Peyer's patch (tissue), 4 donors: ENCODE results near the gene PDGFB. TPM values are rescaled to one million over a fixed set of nuclear protein-coding genes. Genes with fewer than 3 reads are reported as not detected.

Source experiments
- DNase-seq, 3 donors: peaks; one replicate each; pipeline ENCODE4 v3.0.0-alpha.2; 2017 to 2019
- H3K27ac ChIP-seq, 4 donors: fragments of 200-600 bp; sonication (generic); one replicate each; pipeline ENCODE4 v1.5.1; 2016 to 2019
- H3K27me3 ChIP-seq, 2 donors: fragments of 200-600 bp; sonication (generic); one replicate each; pipeline ENCODE4 v1.5.1; 2019
- H3K36me3 ChIP-seq, 3 donors: fragments of 200-600 bp; sonication (generic); one replicate each; pipeline ENCODE4 v1.5.1; 2016 to 2019
- H3K4me1 ChIP-seq, 4 donors: fragments of 200-600 bp; sonication (generic); one replicate each; pipeline ENCODE4 v1.5.1; 2016 to 2019
- H3K4me3 ChIP-seq, 4 donors: fragments of 200-600 bp; sonication (generic); 1 replicate in 3 of 4; 2 replicates in 1 of 4; pipeline ENCODE4 v1.5.1; 2016 to 2019; ENCODE audit warnings: mild to moderate bottlenecking in 1 of 4
- H3K9me3 ChIP-seq, 4 donors: fragments of 200-600 bp; sonication (generic); one replicate each; pipeline ENCODE4 v1.5.1; 2016 to 2019; ENCODE audit warnings: mild to moderate bottlenecking in 1 of 4
- POLR2A ChIP-seq, 2 donors: fragments of 450-650 bp; IDR thresholded peaks; one replicate each; pipeline ENCODE4 v1.5.1; 2017; ENCODE audit warnings: antibody characterized with exemption in 2 of 2, mild to moderate bottlenecking in 2 of 2, moderate library complexity in 2 of 2
- total RNA-seq, 4 donors: library from RNA; depleted of rRNA; stranded (reverse); fragments of >200 nt; gene quantifications; one replicate each; pipeline ENCODE4 v1.1.0, GENCODE V29; 2016
- TF ChIP-seq, protein P1 (sequence below), 6 experiments: fragments of 450-650 bp in 4 of 6; fragments of 200-600 bp in 2 of 6; sonication (generic) in 1 of 6; IDR thresholded peaks; one replicate each; pipeline ENCODE4 v1.5.1; 2017 to 2019; ENCODE audit warnings: antibody characterized with exemption in 6 of 6, mild to moderate bottlenecking in 3 of 6, moderate library complexity in 1 of 6

Gene PDGFB
- total RNA-seq, 4 donors from 2014 or later, result 1.8 to 10.7 (median 3.8) TPM

DNA sequence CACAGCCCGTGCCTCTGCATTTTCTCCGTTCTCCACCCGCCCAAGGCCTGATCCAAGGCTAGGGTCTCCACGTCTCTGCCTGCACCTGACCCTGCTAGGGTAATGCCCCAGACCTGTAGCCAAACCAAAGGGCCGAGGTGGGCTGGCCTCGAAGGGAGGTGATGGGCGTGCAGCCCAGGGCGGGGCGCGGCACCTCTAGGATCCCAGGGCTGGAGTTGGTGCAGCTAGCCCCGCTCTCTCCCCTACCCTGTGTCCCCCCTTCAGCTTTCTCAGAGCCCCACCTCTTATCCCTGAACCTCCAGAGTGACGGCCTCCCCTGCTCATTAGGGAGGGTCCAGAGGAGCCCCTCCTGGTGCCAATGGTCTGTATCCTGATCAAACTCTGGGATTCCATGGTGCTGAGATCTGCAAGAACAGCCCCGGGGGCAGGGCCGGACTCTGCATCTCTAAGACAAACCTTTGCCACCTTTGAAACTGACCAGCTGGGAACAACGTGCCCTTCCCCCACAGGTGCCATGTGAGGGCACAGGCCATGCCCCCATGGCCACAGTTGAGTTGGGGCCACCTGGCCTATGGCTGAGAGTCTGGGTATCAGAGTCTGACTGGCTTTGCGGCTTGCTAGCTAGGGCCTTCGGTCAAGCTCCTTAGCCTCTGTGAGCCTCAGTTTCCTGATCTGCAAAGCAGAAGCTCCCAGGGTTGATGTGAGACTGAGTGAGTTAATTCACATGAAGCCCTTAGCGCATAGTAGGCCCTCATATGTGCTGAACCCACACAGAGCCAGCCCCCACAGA, 69.2 kb downstream of the PDGFB start:
- DNase-seq, result no peak
- H3K4me1 ChIP-seq, result peaks cover 3 to 46% (median 33%) of the 10 kb centered on the region in 4 donors

DNA sequence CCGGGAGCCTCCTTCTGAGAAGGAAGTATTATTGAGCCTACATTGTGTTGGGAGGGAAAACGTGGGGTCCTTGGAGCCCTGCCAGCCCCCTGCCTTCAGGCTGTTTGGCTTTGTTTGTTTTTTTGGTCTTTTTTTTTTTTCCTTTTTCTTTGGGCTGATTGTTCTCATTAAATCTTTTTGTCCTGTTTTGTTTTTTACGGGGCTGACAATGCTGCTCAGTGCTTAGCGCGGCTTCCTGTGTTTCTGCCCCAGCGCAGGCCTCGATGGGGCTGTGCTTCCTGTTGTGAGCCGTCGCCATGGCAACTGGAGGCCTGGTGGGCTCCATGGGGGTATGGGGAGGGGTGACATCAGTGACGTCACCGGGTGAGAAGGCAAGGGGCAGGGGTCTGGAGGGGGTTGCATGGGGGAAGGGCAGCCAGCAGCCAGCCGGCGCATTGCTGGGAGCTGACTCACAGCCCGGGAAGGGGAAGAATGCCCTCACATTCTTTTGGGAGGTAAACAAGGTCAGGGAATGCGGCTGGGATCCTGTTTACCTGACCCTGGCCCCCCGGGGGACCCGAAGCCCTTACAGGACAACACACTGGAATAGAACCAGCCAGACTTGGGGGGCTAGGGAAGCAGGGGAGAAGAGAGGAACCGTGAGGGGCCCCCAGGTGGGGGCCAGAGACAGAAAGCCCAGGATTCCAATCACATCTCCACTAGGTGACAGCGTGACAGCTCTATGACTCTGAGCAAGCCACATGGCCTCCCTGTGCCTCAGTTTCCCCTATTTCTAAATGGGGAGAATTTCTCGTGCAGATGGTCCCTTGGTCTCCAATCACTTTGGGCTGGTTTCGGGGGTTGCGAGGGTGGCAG, 70.1 kb downstream of the PDGFB start:
- H3K36me3 ChIP-seq, result no peaks in the 10 kb centered on the region
- H3K4me1 ChIP-seq, result peaks cover 3 to 46% (median 34%) of the 10 kb centered on the region in 4 donors

More for the DNA sequence above, 69.2 kb downstream of the PDGFB start:
- H3K27me3 ChIP-seq, result no peaks in the 10 kb centered on the region
- no peaks in the 10 kb centered on the region for H3K9me3 ChIP-seq
- H3K27ac ChIP-seq, result peak overlapping the region; percentile 71 to 82 (median 79)
- TF ChIP-seq POLR2A (IDR thresholded peaks at IDR 0.05), result no peak
- TF ChIP-seq, protein P1, sequence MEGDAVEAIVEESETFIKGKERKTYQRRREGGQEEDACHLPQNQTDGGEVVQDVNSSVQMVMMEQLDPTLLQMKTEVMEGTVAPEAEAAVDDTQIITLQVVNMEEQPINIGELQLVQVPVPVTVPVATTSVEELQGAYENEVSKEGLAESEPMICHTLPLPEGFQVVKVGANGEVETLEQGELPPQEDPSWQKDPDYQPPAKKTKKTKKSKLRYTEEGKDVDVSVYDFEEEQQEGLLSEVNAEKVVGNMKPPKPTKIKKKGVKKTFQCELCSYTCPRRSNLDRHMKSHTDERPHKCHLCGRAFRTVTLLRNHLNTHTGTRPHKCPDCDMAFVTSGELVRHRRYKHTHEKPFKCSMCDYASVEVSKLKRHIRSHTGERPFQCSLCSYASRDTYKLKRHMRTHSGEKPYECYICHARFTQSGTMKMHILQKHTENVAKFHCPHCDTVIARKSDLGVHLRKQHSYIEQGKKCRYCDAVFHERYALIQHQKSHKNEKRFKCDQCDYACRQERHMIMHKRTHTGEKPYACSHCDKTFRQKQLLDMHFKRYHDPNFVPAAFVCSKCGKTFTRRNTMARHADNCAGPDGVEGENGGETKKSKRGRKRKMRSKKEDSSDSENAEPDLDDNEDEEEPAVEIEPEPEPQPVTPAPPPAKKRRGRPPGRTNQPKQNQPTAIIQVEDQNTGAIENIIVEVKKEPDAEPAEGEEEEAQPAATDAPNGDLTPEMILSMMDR (IDR thresholded peaks at IDR 0.05), result no peak
- H3K4me3 ChIP-seq, result no peak overlapping the region
- H3K36me3 ChIP-seq, result no peaks in the 10 kb centered on the region

DNA sequence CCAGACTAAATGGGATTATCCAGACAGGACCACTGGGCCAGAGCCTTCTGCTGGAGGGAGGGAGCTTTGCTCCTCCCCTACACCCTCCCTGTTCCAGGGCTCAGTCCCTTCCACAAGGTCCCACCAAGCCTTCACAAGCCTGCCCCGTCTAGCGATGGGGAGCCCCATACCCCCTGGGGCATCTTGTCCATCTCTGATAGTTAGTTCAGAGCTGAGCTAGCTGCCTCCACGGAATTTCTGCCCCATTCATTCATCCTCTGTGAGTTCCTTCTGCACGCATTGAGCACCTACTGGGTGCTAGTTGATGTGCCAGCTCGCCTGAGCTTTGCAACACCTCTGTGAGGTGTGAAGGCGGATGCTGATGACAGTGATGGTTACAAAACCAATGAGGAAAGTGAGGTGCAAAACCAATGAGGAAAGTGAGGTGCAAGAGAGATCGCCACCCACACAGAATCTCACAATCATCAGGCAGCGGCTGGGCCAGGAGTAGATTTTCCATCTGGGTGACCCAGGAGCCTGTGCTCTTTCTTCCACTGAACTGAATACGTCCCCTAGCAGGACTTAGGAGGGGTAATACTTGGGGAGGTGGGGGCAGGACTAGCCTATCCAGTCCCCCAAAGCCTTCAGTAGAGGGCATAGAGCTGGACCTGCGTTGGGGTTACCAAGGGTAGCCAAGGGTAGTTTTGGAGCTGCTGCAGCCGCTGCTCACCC, 70.8 kb downstream of the PDGFB start:
- H3K4me3 ChIP-seq, result no peak overlapping the region
- no peaks in the 10 kb centered on the region for H3K27me3 ChIP-seq
- H3K9me3 ChIP-seq, result no peaks in the 10 kb centered on the region
- no peak for TF ChIP-seq POLR2A (IDR thresholded peaks at IDR 0.05)
- TF ChIP-seq, protein P1 (IDR thresholded peaks at IDR 0.05), result no peak
- H3K4me1 ChIP-seq, result peaks cover 3 to 46% (median 34%) of the 10 kb centered on the region in 4 donors
- DNase-seq, result peak; percentile 43 to 61 (median 50)
- H3K27ac ChIP-seq, result peak overlapping the region; percentile 71 to 82 (median 81)
- no peaks in the 10 kb centered on the region for H3K36me3 ChIP-seq

More for the DNA sequence above, 70.1 kb downstream of the PDGFB start:
- no peak overlapping the region for H3K4me3 ChIP-seq
- H3K27me3 ChIP-seq, result no peaks in the 10 kb centered on the region
- no peaks in the 10 kb centered on the region for H3K9me3 ChIP-seq
- H3K27ac ChIP-seq, result peak overlapping the region; percentile 71 to 82 (median 81)
- TF ChIP-seq POLR2A (IDR thresholded peaks at IDR 0.05), result no peak
- TF ChIP-seq, protein P1 (IDR thresholded peaks at IDR 0.05), result no peak
- peak; percentile 67 to 88 (median 87) for DNase-seq

Other genes with a start within 250 kb of the PDGFB start
- gene APOBEC3C, start 230.7 kb downstream of the PDGFB start, total RNA-seq, result 10 to 100 TPM in 1 of 4 donors, 1 to 10 TPM in 3; 4.1 to 35.5 (median 4.4) TPM
- gene APOBEC3D, start 223.9 kb downstream of the PDGFB start, total RNA-seq, result 1 to 10 TPM; 2.6 to 8.3 (median 3.6) TPM
- gene APOBEC3F, start 204.1 kb downstream of the PDGFB start, total RNA-seq, result 1 to 10 TPM in 3 of 4 donors, under 1 TPM in 1; 0.70 to 8.3 (median 1.6) TPM
- 1 to 10 TPM; 2.1 to 8.3 (median 4.7) TPM for gene APOBEC3G, start 167.7 kb downstream of the PDGFB start, total RNA-seq
- not detected for gene APOBEC3H, start 147.7 kb downstream of the PDGFB start, total RNA-seq
- 10 to 100 TPM; 41.2 to 58.6 (median 53.2) TPM for gene CBX7, start 92.3 kb downstream of the PDGFB start, total RNA-seq
- 1,000 to 10,000 TPM in 3 of 4 donors, 100 to 1,000 TPM in 1; 736 to 1,914 (median 1,266) TPM for gene RPL3, start 74.6 kb upstream of the PDGFB start, total RNA-seq
- gene SYNGR1, start 105.0 kb upstream of the PDGFB start, total RNA-seq, result 10 to 100 TPM in 1 of 4 donors, 1 to 10 TPM in 2, under 1 TPM in 1; 0.35 to 22.3 (median 2.5) TPM
- 10 to 100 TPM; 15.6 to 74.3 (median 23.4) TPM for gene TAB1, start 154.8 kb upstream of the PDGFB start, total RNA-seq
- gene MGAT3, start 212.0 kb upstream of the PDGFB start, total RNA-seq, result 10 to 100 TPM in 3 of 4 donors, 1 to 10 TPM in 1; 5.0 to 53.7 (median 49.6) TPM